ENCODE measurements around the gene ZNF574. TPM values are rescaled to one million over a fixed set of nuclear protein-coding genes. Genes with fewer than 3 reads are reported as not detected.

ZNF574 gene
- polyA plus RNA-seq, 1 donor (not counting 4 experiments of a cell fraction or from before 2014, with no cell fraction given) = 6.8 TPM

- DNase-seq (ENCODE audit: low read depth, low spot score) = peak; percentile 88
These were observed 45.7 kb downstream of the ZNF574 start for GRCh38 chr19:42121656-42122069.

GRCh38 chr19:42122691-42123607 lies 47.0 kb downstream of the ZNF574 start:
- H2AFZ ChIP-seq (ENCODE audit: control insufficient read depth, low read length) = no peak overlapping the region
- H3K4me2 ChIP-seq (ENCODE audit: control insufficient read depth, extremely low read depth, insufficient read depth, low read depth, low read length) = peak overlapping the region; percentile 79
- dilution Hi-C loops (cut with MboI; ENCODE audit: extremely low pct_ligation_motif_present, low sequenced_read_pairs) = no loop called here

More at GRCh38 chr19:42121656-42122069, 45.7 kb downstream of the ZNF574 start:
- TF ChIP-seq EZH2 (IDR thresholded peaks at IDR 0.05; ENCODE audit: low read length) (no peak), CTCF (optimal IDR thresholded peaks at IDR 0.05 in 1 of 3, IDR thresholded peaks at IDR 0.05 in 1 of 3, conservative IDR thresholded peaks at IDR 0.05 in 1 of 3; ENCODE audit: extremely low read depth in 1 of 3, insufficient read depth in 2 of 3, low read length in 3 of 3) (no peak)
- H3K27ac ChIP-seq (ENCODE audit: control insufficient read depth, insufficient read depth, low read length) = peak overlapping the region; percentile 80
- FAIRE-seq = peak; percentile 86
- peaks cover 4% of the 10 kb centered on the region for H3K79me2 ChIP-seq (ENCODE audit: control insufficient read depth, insufficient read depth, low read length)
- H3K36me3 ChIP-seq (ENCODE audit: control insufficient read depth in 2 of 2, extremely low read depth in 1 of 2, insufficient read depth in 2 of 2, low read length in 2 of 2) = no peaks in the 10 kb centered on the region
- dilution Hi-C loops (cut with MboI; ENCODE audit: extremely low pct_ligation_motif_present, low sequenced_read_pairs) = no loop called here
- H3K4me3 ChIP-seq (ENCODE audit: control insufficient read depth in 2 of 3, extremely low read depth in 1 of 3, insufficient read depth in 2 of 3, low read depth in 1 of 3, low read length in 3 of 3) = peak overlapping the region in 2 of 3 experiments; percentile 34 to 57
- no peaks in the 10 kb centered on the region for H3K9me1 ChIP-seq (ENCODE audit: control insufficient read depth, extremely low read depth, insufficient read depth, low read length)
- H3K4me1 ChIP-seq (ENCODE audit: control insufficient read depth, extremely low read depth, insufficient read depth, low read length) = peaks cover 24% of the 10 kb centered on the region
- H2AFZ ChIP-seq (ENCODE audit: control insufficient read depth, low read length) = no peak overlapping the region
- no peaks in the 10 kb centered on the region for H3K9me3 ChIP-seq (ENCODE audit: control insufficient read depth, low read depth, low read length)
- H3K4me2 ChIP-seq (ENCODE audit: control insufficient read depth, extremely low read depth, insufficient read depth, low read depth, low read length) = peak overlapping the region; percentile 79
- H3K27me3 ChIP-seq (ENCODE audit: control insufficient read depth, extremely low read depth, insufficient read depth, low read length) = no peaks in the 10 kb centered on the region
- H4K20me1 ChIP-seq (ENCODE audit: control insufficient read depth, extremely low read depth, insufficient read depth, low read length) = no peaks in the 10 kb centered on the region
- H3K9ac ChIP-seq (ENCODE audit: control insufficient read depth, extremely low read depth, insufficient read depth, low read length) = peak overlapping the region; percentile 56

More at GRCh38 chr19:42122691-42123607, 47.0 kb downstream of the ZNF574 start:
- no peaks in the 10 kb centered on the region for H4K20me1 ChIP-seq (ENCODE audit: control insufficient read depth, extremely low read depth, insufficient read depth, low read length)
- H3K4me3 ChIP-seq (ENCODE audit: control insufficient read depth in 2 of 3, extremely low read depth in 1 of 3, insufficient read depth in 2 of 3, low read depth in 1 of 3, low read length in 3 of 3) = peak overlapping the region in 1 of 3 experiments; percentile 57
- FAIRE-seq (peak; percentile 39), DNase-seq (ENCODE audit: low read depth, low spot score) (no peak)
- peaks cover 5% of the 10 kb centered on the region for H3K79me2 ChIP-seq (ENCODE audit: control insufficient read depth, insufficient read depth, low read length)
- H3K4me1 ChIP-seq (ENCODE audit: control insufficient read depth, extremely low read depth, insufficient read depth, low read length) = peaks cover 24% of the 10 kb centered on the region
- H3K27me3 ChIP-seq (ENCODE audit: control insufficient read depth, extremely low read depth, insufficient read depth, low read length) = no peaks in the 10 kb centered on the region
- H3K27ac ChIP-seq (ENCODE audit: control insufficient read depth, insufficient read depth, low read length) = peak overlapping the region; percentile 80
- H3K36me3 ChIP-seq (ENCODE audit: control insufficient read depth in 2 of 2, extremely low read depth in 1 of 2, insufficient read depth in 2 of 2, low read length in 2 of 2) = no peaks in the 10 kb centered on the region
- TF ChIP-seq EZH2 (IDR thresholded peaks at IDR 0.05; ENCODE audit: low read length) (no peak), CTCF (optimal IDR thresholded peaks at IDR 0.05 in 1 of 3, IDR thresholded peaks at IDR 0.05 in 1 of 3, conservative IDR thresholded peaks at IDR 0.05 in 1 of 3; ENCODE audit: extremely low read depth in 1 of 3, insufficient read depth in 2 of 3, low read length in 3 of 3) (peak; percentile 7 to 46 (median 19))
- H3K9me3 ChIP-seq (ENCODE audit: control insufficient read depth, low read depth, low read length) = no peaks in the 10 kb centered on the region
- no peaks in the 10 kb centered on the region for H3K9me1 ChIP-seq (ENCODE audit: control insufficient read depth, extremely low read depth, insufficient read depth, low read length)
- H3K9ac ChIP-seq (ENCODE audit: control insufficient read depth, extremely low read depth, insufficient read depth, low read length) = peak overlapping the region; percentile 56

Data from keratinocyte (primary cell).